Ectodermal cell (in vitro differentiated cells): ENCODE results near the gene SMARCA4.

ENCODE experiments used
- H3K27ac ChIP-seq: 2 replicates; pipeline ENCODE4 v1.7.0; 2013; ENCODE audit warnings: mild to moderate bottlenecking, low read depth, low read length; ENCODE audit not compliant: insufficient read depth, poor library complexity, severe bottlenecking
- H3K27me3 ChIP-seq: 2 replicates; pipeline ENCODE4 v1.7.0; 2013; ENCODE audit warnings: mild to moderate bottlenecking, low read length; ENCODE audit not compliant: insufficient read depth, control insufficient read depth, poor library complexity, severe bottlenecking
- H3K36me3 ChIP-seq: one replicate; pipeline ENCODE4 v1.7.0; 2013; ENCODE audit warnings: low read length; ENCODE audit not compliant: control insufficient read depth, insufficient read depth
- H3K4me1 ChIP-seq: one replicate; pipeline ENCODE4 v1.7.0; 2013; ENCODE audit warnings: low read length; ENCODE audit not compliant: control insufficient read depth, insufficient read depth
- H3K4me3 ChIP-seq: 2 replicates; pipeline ENCODE4 v1.7.0; 2013; ENCODE audit warnings: low read depth, low read length, control low read depth; ENCODE audit not compliant: insufficient read depth
- H3K9me3 ChIP-seq: 2 replicates; pipeline ENCODE4 v1.7.0; 2013; ENCODE audit warnings: mild to moderate bottlenecking, low read length, moderate library complexity; ENCODE audit not compliant: control insufficient read depth
- WGBS, 2 experiments: methylation state at CpG; one replicate each; pipeline ENCODE4 v1.1.7; 2013; ENCODE audit warnings: missing lambda C conversion rate in 2 of 2; 5-methylcytosine and 5-hydroxymethylcytosine counted together

The SMARCA4 gene

DNA sequence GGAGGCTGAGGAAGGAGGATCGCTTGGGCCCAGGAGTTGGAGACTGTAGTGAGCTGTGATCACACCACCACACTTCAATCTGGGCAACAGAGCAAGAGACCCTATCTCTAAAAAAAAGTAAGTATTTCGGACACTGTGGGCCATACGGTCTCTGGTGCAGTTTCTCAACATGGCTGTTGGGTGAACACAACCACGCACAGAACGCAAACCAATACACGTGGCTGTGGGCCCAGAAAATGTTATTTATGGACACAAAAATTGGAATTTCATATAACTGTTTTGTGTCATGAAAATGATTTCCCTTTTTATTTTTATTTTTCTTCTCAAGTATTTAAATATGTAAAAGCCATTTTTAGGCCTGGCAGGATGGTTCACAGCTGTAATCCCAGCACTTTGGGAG, 147.9 kb downstream of the SMARCA4 start:
- H3K9me3 ChIP-seq, result no peaks in the 10 kb centered on the region
- H3K4me1 ChIP-seq, result no peaks in the 10 kb centered on the region
- H3K27ac ChIP-seq, result no peak overlapping the region
- WGBS, 2 experiments, result 94 to 98% methylated on average over 6 of the region's 6 CpGs
- H3K27me3 ChIP-seq, result no peaks in the 10 kb centered on the region
- peaks cover 75% of the 10 kb centered on the region for H3K36me3 ChIP-seq
- no peak overlapping the region for H3K4me3 ChIP-seq

DNA sequence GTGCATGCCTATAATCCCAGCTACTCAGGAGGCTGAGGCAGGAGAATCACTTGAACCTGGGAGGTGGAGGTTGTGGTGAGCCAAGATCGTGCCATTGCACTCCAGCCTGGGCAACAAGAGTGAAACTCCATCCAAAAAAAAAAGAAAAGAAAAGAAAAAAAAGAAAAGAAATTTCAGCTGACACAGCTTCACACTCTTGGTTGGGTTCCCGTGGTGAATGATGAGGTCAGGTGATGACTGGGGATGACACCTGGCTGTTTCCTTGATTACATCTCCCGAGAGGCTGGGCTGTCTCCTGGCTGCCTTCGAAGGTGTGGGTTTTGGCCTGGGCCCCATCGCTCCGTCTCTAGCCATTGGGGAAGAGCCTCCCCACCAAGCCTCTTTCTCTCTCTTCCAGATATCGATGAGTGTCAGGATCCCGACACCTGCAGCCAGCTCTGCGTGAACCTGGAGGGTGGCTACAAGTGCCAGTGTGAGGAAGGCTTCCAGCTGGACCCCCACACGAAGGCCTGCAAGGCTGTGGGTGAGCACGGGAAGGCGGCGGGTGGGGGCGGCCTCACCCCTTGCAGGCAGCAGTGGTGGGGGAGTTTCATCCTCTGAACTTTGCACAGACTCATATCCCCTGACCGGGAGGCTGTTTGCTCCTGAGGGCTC, 150.4 kb downstream of the SMARCA4 start:
- no peak overlapping the region for H3K4me3 ChIP-seq
- no peaks in the 10 kb centered on the region for H3K4me1 ChIP-seq
- H3K9me3 ChIP-seq, result no peaks in the 10 kb centered on the region
- H3K27ac ChIP-seq, result no peak overlapping the region
- 93 to 97% methylated on average over 15 of the region's 15 CpGs for WGBS, 2 experiments
- peaks cover 78% of the 10 kb centered on the region for H3K36me3 ChIP-seq
- H3K27me3 ChIP-seq, result no peaks in the 10 kb centered on the region

DNA sequence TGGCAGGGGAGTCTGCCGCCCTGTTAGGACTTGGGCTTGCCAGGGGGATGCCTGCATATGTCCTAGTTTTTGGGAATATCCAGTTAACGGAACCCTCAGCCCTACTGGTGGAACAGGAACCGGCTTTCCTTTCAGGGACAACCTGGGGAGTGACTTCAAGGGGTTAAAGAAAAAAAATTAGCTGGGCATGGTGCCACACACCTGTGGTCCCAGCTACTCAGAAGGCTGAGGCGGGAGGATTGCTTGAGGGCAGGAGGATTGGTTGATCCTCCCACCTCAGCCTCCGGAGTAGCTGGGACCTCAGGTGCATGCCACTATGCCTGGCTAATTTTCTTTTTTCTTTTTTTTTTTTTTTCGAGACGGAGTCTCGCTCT, 150.9 kb downstream of the SMARCA4 start:
- no peaks in the 10 kb centered on the region for H3K9me3 ChIP-seq
- WGBS, 2 experiments, result 90 to 94% methylated on average over 7 to 8 of the region's 8 CpGs
- no peaks in the 10 kb centered on the region for H3K27me3 ChIP-seq
- H3K36me3 ChIP-seq, result peaks cover 78% of the 10 kb centered on the region
- no peaks in the 10 kb centered on the region for H3K4me1 ChIP-seq
- H3K4me3 ChIP-seq, result no peak overlapping the region
- no peak overlapping the region for H3K27ac ChIP-seq
